ENCODE measurements around the gene C4orf51.

GRCh38 chr4:145703850-145704497, 24.0 kb downstream of the C4orf51 start:
- TF ChIP-seq, protein P1, sequence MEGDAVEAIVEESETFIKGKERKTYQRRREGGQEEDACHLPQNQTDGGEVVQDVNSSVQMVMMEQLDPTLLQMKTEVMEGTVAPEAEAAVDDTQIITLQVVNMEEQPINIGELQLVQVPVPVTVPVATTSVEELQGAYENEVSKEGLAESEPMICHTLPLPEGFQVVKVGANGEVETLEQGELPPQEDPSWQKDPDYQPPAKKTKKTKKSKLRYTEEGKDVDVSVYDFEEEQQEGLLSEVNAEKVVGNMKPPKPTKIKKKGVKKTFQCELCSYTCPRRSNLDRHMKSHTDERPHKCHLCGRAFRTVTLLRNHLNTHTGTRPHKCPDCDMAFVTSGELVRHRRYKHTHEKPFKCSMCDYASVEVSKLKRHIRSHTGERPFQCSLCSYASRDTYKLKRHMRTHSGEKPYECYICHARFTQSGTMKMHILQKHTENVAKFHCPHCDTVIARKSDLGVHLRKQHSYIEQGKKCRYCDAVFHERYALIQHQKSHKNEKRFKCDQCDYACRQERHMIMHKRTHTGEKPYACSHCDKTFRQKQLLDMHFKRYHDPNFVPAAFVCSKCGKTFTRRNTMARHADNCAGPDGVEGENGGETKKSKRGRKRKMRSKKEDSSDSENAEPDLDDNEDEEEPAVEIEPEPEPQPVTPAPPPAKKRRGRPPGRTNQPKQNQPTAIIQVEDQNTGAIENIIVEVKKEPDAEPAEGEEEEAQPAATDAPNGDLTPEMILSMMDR (IDR thresholded peaks at IDR 0.05; ENCODE audit: low read depth, low read length, missing input control) = no peak
- no peak for TF ChIP-seq SP1 (IDR thresholded peaks at IDR 0.05)

Data from liver (tissue), 3 donors.